ENCODE measurements around the gene RTL1. TPM values are rescaled to one million over a fixed set of nuclear protein-coding genes. Genes with fewer than 3 reads are reported as not detected.

The RTL1 gene
- total RNA-seq, 1 experiment from 2014 or later = not detected

- DNase-seq (ENCODE audit: low read depth) = no peak
These were observed 36.6 kb downstream of the RTL1 start for GRCh38 chr14:100866666-100867630.

GRCh38 chr14:100865682-100866591, 37.6 kb downstream of the RTL1 start:
- no peak for DNase-seq (ENCODE audit: low read depth)

- DNase-seq (ENCODE audit: low read depth) = no peak
These were observed 38.4 kb downstream of the RTL1 start for GRCh38 chr14:100864960-100865681.

GRCh38 chr14:100864206-100864605, 39.3 kb downstream of the RTL1 start:
- DNase-seq (ENCODE audit: low read depth) = no peak

GRCh38 chr14:100862793-100863192, 40.7 kb downstream of the RTL1 start:
- DNase-seq (ENCODE audit: low read depth) = no peak

GRCh38 chr14:100862277-100862676, 41.2 kb downstream of the RTL1 start:
- no peak for DNase-seq (ENCODE audit: low read depth)

- DNase-seq (ENCODE audit: low read depth) = no peak
These were observed 41.6 kb downstream of the RTL1 start for GRCh38 chr14:100861937-100862247.

GRCh38 chr14:100861188-100861936, 42.2 kb downstream of the RTL1 start:
- no peak for DNase-seq (ENCODE audit: low read depth)

GRCh38 chr14:100860556-100861187, 42.9 kb downstream of the RTL1 start:
- no peak for DNase-seq (ENCODE audit: low read depth)

- no peak for DNase-seq (ENCODE audit: low read depth)
These were observed 43.7 kb downstream of the RTL1 start for GRCh38 chr14:100859781-100860180.

- DNase-seq (ENCODE audit: low read depth) = no peak
These were observed 44.7 kb downstream of the RTL1 start for GRCh38 chr14:100858838-100859220.

- DNase-seq (ENCODE audit: low read depth) = no peak
These were observed 45.3 kb downstream of the RTL1 start for GRCh38 chr14:100857923-100858837.

- no peak for DNase-seq (ENCODE audit: low read depth)
These were observed 46.1 kb downstream of the RTL1 start for GRCh38 chr14:100857233-100857922.

- DNase-seq (ENCODE audit: low read depth) = no peak
These were observed 47.2 kb downstream of the RTL1 start for GRCh38 chr14:100856056-100856950.

GRCh38 chr14:100855256-100855930, 48.1 kb downstream of the RTL1 start:
- no peak for DNase-seq (ENCODE audit: low read depth)

GRCh38 chr14:100854435-100854834, 49.1 kb downstream of the RTL1 start:
- DNase-seq (ENCODE audit: low read depth) = no peak

GRCh38 chr14:100851946-100852620, 51.4 kb downstream of the RTL1 start:
- no peak for DNase-seq (ENCODE audit: low read depth)

All from LHCN-M2 (cell line).